ENCODE results near the gene ANKRD66.

GRCh38 chr6:46699970-46700369 lies 46.8 kb upstream of the ANKRD66 start:
- no peak for TF ChIP-seq CTCF (IDR thresholded peaks at IDR 0.05 in 4 of 5, conservative IDR thresholded peaks at IDR 0.05 in 1 of 5)
- TF ChIP-seq POLR2A (IDR thresholded peaks at IDR 0.05), result no peak
